ENCODE measurements around the gene TMEM252.

DNA sequence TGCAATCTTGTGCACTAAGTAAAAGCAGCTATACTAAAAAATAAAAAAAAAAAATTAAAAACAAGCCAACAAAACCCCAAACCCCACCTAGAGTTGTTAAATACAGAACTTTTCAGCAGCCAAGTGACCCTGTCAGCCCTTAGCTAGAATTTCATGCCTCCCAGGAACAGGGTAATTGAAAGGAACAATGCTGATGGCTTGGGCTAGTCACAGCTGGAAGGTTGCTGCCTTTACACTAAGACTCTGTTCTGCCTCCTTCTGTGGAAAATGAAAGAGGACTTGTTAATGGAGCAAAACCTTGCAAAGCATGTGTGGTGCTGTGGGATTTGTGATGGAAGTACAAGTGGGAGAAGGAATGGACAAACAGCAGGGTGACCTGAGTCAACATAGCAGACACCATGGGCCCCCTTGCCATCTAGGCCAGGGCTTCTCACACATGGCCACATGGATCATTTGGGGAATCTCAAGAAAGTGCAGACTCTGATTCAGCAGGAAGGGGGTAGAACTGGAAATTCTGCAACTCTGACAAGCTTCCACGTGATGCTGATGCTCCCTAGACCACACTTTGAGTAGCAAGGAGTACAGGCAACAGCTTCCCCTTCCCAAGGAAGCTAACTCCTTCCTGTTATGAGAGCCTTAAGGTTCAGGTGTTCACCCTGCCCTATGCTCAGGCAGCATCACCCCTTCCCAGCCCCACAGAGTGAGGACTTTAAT is 14.9 kb upstream of the TMEM252 start:
- TF ChIP-seq, protein P1, sequence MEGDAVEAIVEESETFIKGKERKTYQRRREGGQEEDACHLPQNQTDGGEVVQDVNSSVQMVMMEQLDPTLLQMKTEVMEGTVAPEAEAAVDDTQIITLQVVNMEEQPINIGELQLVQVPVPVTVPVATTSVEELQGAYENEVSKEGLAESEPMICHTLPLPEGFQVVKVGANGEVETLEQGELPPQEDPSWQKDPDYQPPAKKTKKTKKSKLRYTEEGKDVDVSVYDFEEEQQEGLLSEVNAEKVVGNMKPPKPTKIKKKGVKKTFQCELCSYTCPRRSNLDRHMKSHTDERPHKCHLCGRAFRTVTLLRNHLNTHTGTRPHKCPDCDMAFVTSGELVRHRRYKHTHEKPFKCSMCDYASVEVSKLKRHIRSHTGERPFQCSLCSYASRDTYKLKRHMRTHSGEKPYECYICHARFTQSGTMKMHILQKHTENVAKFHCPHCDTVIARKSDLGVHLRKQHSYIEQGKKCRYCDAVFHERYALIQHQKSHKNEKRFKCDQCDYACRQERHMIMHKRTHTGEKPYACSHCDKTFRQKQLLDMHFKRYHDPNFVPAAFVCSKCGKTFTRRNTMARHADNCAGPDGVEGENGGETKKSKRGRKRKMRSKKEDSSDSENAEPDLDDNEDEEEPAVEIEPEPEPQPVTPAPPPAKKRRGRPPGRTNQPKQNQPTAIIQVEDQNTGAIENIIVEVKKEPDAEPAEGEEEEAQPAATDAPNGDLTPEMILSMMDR (IDR thresholded peaks at IDR 0.05) = no peak
- TF ChIP-seq NRF1 (IDR thresholded peaks at IDR 0.05; ENCODE audit: low read depth, low read length) = no peak
- TF ChIP-seq, protein P2, sequence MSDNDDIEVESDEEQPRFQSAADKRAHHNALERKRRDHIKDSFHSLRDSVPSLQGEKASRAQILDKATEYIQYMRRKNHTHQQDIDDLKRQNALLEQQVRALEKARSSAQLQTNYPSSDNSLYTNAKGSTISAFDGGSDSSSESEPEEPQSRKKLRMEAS (IDR thresholded peaks at IDR 0.05; ENCODE audit: low read depth) = no peak
- no peak for TF ChIP-seq POLR2AphosphoS5 (IDR thresholded peaks at IDR 0.05; ENCODE audit: low read depth, low read length)
- TF ChIP-seq SMC3 (IDR thresholded peaks at IDR 0.05; ENCODE audit: low read depth, low read length) = no peak
- no peak for TF ChIP-seq EZH2phosphoT487 (IDR thresholded peaks at IDR 0.05; ENCODE audit: borderline replicate concordance, low read depth)
- no peak for TF ChIP-seq JUND (IDR thresholded peaks at IDR 0.05)
- TF ChIP-seq SIN3A (IDR thresholded peaks at IDR 0.05; ENCODE audit: borderline replicate concordance, low read depth, low read length) = no peak

All from SK-N-SH (cell line).